Ascending aorta (tissue), 2 donors: ENCODE measurements around the gene GCGR. TPM values are rescaled to one million over a fixed set of nuclear protein-coding genes. Genes with fewer than 3 reads are reported as not detected.

Experiments
- DNase-seq, 2 donors: peaks; one replicate each; pipeline ENCODE4 v3.0.0-alpha.2; 2019; ENCODE audit warnings: low spot score in 2 of 2
- H3K27ac ChIP-seq, 2 donors: fragments of 200-600 bp; sonication (generic); one replicate each; pipeline ENCODE4 v1.5.1; 2016 to 2017; ENCODE audit warnings: mild to moderate bottlenecking in 1 of 2
- H3K27me3 ChIP-seq: fragments of 200-600 bp; sonication (generic); one replicate; pipeline ENCODE4 v1.5.1; 2017
- H3K36me3 ChIP-seq, 2 donors: fragments of 200-600 bp; sonication (generic); one replicate each; pipeline ENCODE4 v1.5.1; 2016
- H3K4me1 ChIP-seq, 2 donors: fragments of 200-600 bp; sonication (generic); one replicate each; pipeline ENCODE4 v1.5.1; 2016 to 2017; ENCODE audit warnings: mild to moderate bottlenecking in 1 of 2
- H3K4me3 ChIP-seq, 2 donors: fragments of 200-600 bp; sonication (generic); one replicate each; pipeline ENCODE4 v1.5.1; 2016 to 2017; ENCODE audit warnings: mild to moderate bottlenecking in 1 of 2
- H3K9me3 ChIP-seq, 2 donors: fragments of 200-600 bp; sonication (generic); one replicate each; pipeline ENCODE4 v1.5.1; 2016
- intact Hi-C: fragments of 100-400 bp; cut with DNase I; formaldehyde crosslinking; loops from one replicate; pipeline ENCODE4 v1.15.1; 2023
- total RNA-seq: library from RNA; depleted of rRNA; stranded (reverse); fragments of >200 nt; gene quantifications from one replicate; pipeline ENCODE4 v1.1.0, GENCODE V29; 2016
- TF ChIP-seq, protein P1 (sequence below), 3 experiments: fragments of 200-600 bp in 2 of 3; fragments of 450-650 bp in 1 of 3; sonication (generic) in 2 of 3; IDR thresholded peaks; one replicate each; pipeline ENCODE4 v1.5.1; 2016 to 2019; ENCODE audit warnings: antibody characterized with exemption in 3 of 3, mild to moderate bottlenecking in 1 of 3, moderate library complexity in 1 of 3

GCGR gene
- total RNA-seq, 1 donor from 2014 or later: not detected

DNA sequence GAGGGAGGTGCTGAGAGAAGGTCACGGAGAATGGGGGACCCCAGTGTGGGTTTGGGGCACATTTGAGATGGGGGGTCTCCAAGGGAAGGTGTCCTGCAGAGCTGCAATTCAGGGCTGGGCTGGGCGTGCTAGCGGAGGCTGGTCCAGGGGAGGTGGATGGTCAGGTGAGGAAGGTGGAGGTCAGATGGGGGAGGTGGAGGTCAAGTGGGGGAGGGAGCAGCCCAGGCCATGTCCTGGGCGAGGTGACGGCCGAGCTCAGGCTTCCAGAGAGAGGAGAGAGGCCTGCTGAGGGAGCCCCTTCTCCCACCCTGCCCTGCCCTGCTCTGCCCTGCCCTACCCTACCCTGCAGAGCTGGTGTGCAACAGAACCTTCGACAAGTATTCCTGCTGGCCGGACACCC, 6.5 kb downstream of the GCGR start:
- DNase-seq: no peak
- H3K27me3 ChIP-seq: peaks cover 7% of the 10 kb centered on the region
- H3K9me3 ChIP-seq: no peaks in the 10 kb centered on the region
- TF ChIP-seq, protein P1, sequence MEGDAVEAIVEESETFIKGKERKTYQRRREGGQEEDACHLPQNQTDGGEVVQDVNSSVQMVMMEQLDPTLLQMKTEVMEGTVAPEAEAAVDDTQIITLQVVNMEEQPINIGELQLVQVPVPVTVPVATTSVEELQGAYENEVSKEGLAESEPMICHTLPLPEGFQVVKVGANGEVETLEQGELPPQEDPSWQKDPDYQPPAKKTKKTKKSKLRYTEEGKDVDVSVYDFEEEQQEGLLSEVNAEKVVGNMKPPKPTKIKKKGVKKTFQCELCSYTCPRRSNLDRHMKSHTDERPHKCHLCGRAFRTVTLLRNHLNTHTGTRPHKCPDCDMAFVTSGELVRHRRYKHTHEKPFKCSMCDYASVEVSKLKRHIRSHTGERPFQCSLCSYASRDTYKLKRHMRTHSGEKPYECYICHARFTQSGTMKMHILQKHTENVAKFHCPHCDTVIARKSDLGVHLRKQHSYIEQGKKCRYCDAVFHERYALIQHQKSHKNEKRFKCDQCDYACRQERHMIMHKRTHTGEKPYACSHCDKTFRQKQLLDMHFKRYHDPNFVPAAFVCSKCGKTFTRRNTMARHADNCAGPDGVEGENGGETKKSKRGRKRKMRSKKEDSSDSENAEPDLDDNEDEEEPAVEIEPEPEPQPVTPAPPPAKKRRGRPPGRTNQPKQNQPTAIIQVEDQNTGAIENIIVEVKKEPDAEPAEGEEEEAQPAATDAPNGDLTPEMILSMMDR (IDR thresholded peaks at IDR 0.05): no peak
- no peak overlapping the region for H3K4me3 ChIP-seq
- intact Hi-C loops: no loop called here
- no peaks in the 10 kb centered on the region for H3K36me3 ChIP-seq
- no peaks in the 10 kb centered on the region for H3K4me1 ChIP-seq
- H3K27ac ChIP-seq: no peak overlapping the region

DNA sequence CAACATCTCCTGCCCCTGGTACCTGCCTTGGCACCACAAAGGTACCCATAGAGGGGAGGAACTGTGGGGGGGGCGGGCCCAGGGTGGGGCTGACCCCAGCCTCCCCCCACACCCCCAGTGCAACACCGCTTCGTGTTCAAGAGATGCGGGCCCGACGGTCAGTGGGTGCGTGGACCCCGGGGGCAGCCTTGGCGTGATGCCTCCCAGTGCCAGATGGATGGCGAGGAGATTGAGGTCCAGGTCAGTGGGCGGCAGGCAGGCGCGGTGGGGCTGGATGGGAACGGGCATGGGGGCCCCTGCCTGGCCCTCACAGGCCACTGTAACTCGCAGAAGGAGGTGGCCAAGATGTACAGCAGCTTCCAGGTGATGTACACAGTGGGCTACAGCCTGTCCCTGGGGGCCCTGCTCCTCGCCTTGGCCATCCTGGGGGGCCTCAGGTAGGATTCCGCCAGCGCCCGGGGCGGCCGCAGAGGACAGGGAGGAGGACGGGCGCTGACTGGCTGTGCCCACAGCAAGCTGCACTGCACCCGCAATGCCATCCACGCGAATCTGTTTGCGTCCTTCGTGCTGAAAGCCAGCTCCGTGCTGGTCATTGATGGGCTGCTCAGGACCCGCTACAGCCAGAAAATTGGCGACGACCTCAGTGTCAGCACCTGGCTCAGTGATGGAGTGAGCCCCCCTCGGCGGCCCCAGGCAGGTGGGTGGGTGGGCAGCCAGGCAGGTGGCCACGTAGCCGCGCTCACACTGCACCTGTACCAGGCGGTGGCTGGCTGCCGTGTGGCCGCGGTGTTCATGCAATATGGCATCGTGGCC, 7.1 kb downstream of the GCGR start:
- Histone ChIP-seq H3K27ac (no peak overlapping the region), H3K4me3 (no peak overlapping the region), H3K36me3 (no peaks in the 10 kb centered on the region), H3K27me3 (peaks cover 4% of the 10 kb centered on the region), H3K9me3 (no peaks in the 10 kb centered on the region), H3K4me1 (no peaks in the 10 kb centered on the region)
- intact Hi-C loops: no loop called here
- no peak for DNase-seq
- TF ChIP-seq, protein P1 (IDR thresholded peaks at IDR 0.05): no peak

GRCh38 chr17:81811705-81812570, 8.0 kb downstream of the GCGR start:
- Histone ChIP-seq H3K36me3 (no peaks in the 10 kb centered on the region), H3K27ac (no peak overlapping the region), H3K4me1 (no peaks in the 10 kb centered on the region), H3K4me3 (no peak overlapping the region), H3K27me3 (no peaks in the 10 kb centered on the region), H3K9me3 (no peaks in the 10 kb centered on the region)
- no peak for DNase-seq
- TF ChIP-seq, protein P1 (IDR thresholded peaks at IDR 0.05): no peak
- intact Hi-C loops: no loop called here

- Histone ChIP-seq H3K36me3 (no peaks in the 10 kb centered on the region), H3K27ac (no peak overlapping the region), H3K27me3 (no peaks in the 10 kb centered on the region), H3K9me3 (no peaks in the 10 kb centered on the region), H3K4me3 (no peak overlapping the region), H3K4me1 (no peaks in the 10 kb centered on the region)
- TF ChIP-seq, protein P1 (IDR thresholded peaks at IDR 0.05): no peak
- DNase-seq: no peak
- intact Hi-C loops: no loop called here
Observed at GRCh38 chr17:81812571-81813370, 8.8 kb downstream of the GCGR start.

DNA sequence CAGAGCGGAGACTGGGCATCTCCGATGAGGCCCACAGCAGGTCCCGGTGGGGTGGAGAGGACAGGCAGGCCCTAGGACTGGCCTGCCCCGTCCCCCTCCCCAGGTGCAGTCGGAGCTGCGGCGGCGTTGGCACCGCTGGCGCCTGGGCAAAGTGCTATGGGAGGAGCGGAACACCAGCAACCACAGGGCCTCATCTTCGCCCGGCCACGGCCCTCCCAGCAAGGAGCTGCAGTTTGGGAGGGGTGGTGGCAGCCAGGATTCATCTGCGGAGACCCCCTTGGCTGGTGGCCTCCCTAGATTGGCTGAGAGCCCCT, 9.4 kb downstream of the GCGR start:
- intact Hi-C loops: no loop called here
- Histone ChIP-seq H3K4me3 (no peak overlapping the region), H3K9me3 (no peaks in the 10 kb centered on the region), H3K27ac (no peak overlapping the region), H3K4me1 (no peaks in the 10 kb centered on the region), H3K27me3 (no peaks in the 10 kb centered on the region), H3K36me3 (no peaks in the 10 kb centered on the region)
- DNase-seq: no peak
- TF ChIP-seq, protein P1 (IDR thresholded peaks at IDR 0.05): no peak
